Measurements from ENCODE around the gene TBK1. TPM values are rescaled to one million over a fixed set of nuclear protein-coding genes. Genes with fewer than 3 reads are reported as not detected.

Gene TBK1
- total RNA-seq, 1 experiment from 2014 or later, result 33.8 TPM

GRCh38 chr12:64486657-64487056 lies 34.7 kb downstream of the TBK1 start:
- no peaks in the 10 kb centered on the region for H3K9me3 ChIP-seq (ENCODE audit: low read depth, low read length, poor library complexity, severe bottlenecking)
- POLR2A ChIA-PET (ENCODE audit: low non-redundant PET), result no interaction called here
- no peak overlapping the region for H3K27ac ChIP-seq (ENCODE audit: low read depth, low read length, poor library complexity, severe bottlenecking)
- no peak for DNase-seq (ENCODE audit: low spot score)
- no peaks in the 10 kb centered on the region for H3K27me3 ChIP-seq (replicated peaks; ENCODE audit: insufficient read depth, low read depth, low read length, poor library complexity)
- no peak overlapping the region for H3K4me3 ChIP-seq (ENCODE audit: low read depth, low read length, poor library complexity, severe bottlenecking)
- H3K4me1 ChIP-seq (ENCODE audit: insufficient read depth, low read length, poor library complexity, severe bottlenecking), result no peaks in the 10 kb centered on the region
- H3K36me3 ChIP-seq (ENCODE audit: insufficient read depth, low read length, poor library complexity, severe bottlenecking), result peaks cover 66% of the 10 kb centered on the region
- intact Hi-C loops (cut with micrococcal nuclease; ENCODE audit: unreplicated experiment), result no loop called here
- no peak for TF ChIP-seq CTCF (conservative IDR thresholded peaks at IDR 0.05; ENCODE audit: low read depth, low read length)
- no peak for TF ChIP-seq EZH2 (IDR thresholded peaks at IDR 0.05; ENCODE audit: borderline replicate concordance, low read depth, low read length, poor library complexity, severe bottlenecking)
- no TSS peak for BruUV-seq (replicated peaks)
- CTCF ChIA-PET, result no interaction called here

GRCh38 chr12:64491718-64492117 lies 39.8 kb downstream of the TBK1 start:
- H3K36me3 ChIP-seq (ENCODE audit: insufficient read depth, low read length, poor library complexity, severe bottlenecking), result peaks cover 75% of the 10 kb centered on the region
- no peak for TF ChIP-seq EZH2 (IDR thresholded peaks at IDR 0.05; ENCODE audit: borderline replicate concordance, low read depth, low read length, poor library complexity, severe bottlenecking)
- no peak for TF ChIP-seq CTCF (conservative IDR thresholded peaks at IDR 0.05; ENCODE audit: low read depth, low read length)
- CTCF ChIA-PET, result no interaction called here

GRCh38 chr12:64493513-64493912 lies 41.6 kb downstream of the TBK1 start:
- Histone ChIP-seq H3K27me3 (replicated peaks; ENCODE audit: insufficient read depth, low read depth, low read length, poor library complexity) (no peaks in the 10 kb centered on the region), H3K9me3 (ENCODE audit: low read depth, low read length, poor library complexity, severe bottlenecking) (no peaks in the 10 kb centered on the region), H3K36me3 (ENCODE audit: insufficient read depth, low read length, poor library complexity, severe bottlenecking) (peaks cover 83% of the 10 kb centered on the region), H3K4me3 (ENCODE audit: low read depth, low read length, poor library complexity, severe bottlenecking) (no peak overlapping the region), H3K4me1 (ENCODE audit: insufficient read depth, low read length, poor library complexity, severe bottlenecking) (no peaks in the 10 kb centered on the region), H3K27ac (ENCODE audit: low read depth, low read length, poor library complexity, severe bottlenecking) (no peak overlapping the region)
- BruUV-seq (replicated peaks), result no TSS peak
- DNase-seq (ENCODE audit: low spot score), result no peak
- no peak for TF ChIP-seq CTCF (conservative IDR thresholded peaks at IDR 0.05; ENCODE audit: low read depth, low read length)
- no peak for TF ChIP-seq EZH2 (IDR thresholded peaks at IDR 0.05; ENCODE audit: borderline replicate concordance, low read depth, low read length, poor library complexity, severe bottlenecking)
- ChIA-PET POLR2A (ENCODE audit: low non-redundant PET) (no interaction called here), CTCF (no interaction called here)
- intact Hi-C loops (cut with micrococcal nuclease; ENCODE audit: unreplicated experiment), result no loop called here

More at GRCh38 chr12:64491718-64492117, 39.8 kb downstream of the TBK1 start:
- Histone ChIP-seq H3K27me3 (replicated peaks; ENCODE audit: insufficient read depth, low read depth, low read length, poor library complexity) (no peaks in the 10 kb centered on the region), H3K4me1 (ENCODE audit: insufficient read depth, low read length, poor library complexity, severe bottlenecking) (no peaks in the 10 kb centered on the region), H3K9me3 (ENCODE audit: low read depth, low read length, poor library complexity, severe bottlenecking) (no peaks in the 10 kb centered on the region), H3K4me3 (ENCODE audit: low read depth, low read length, poor library complexity, severe bottlenecking) (no peak overlapping the region), H3K27ac (ENCODE audit: low read depth, low read length, poor library complexity, severe bottlenecking) (no peak overlapping the region)
- POLR2A ChIA-PET (ENCODE audit: low non-redundant PET), result no interaction called here
- no TSS peak for BruUV-seq (replicated peaks)
- intact Hi-C loops (cut with micrococcal nuclease; ENCODE audit: unreplicated experiment), result no loop called here
- DNase-seq (ENCODE audit: low spot score), result no peak
